ENCODE results near the gene ZFP92. TPM values are rescaled to one million over a fixed set of nuclear protein-coding genes. Genes with fewer than 3 reads are reported as not detected.

ZFP92 gene
- total and polyA plus RNA-seq, 2 of the 8 experiments (the other 6 are each of a cell fraction or from before 2014, with no cell fraction given) = 0.14 to 0.41 TPM

GRCh38 chrX:153444333-153445011 is 33.2 kb downstream of the ZFP92 start:
- no peak overlapping the region for H3K9ac ChIP-seq (replicated peaks in 1 of 4; ENCODE audit: extremely low read depth in 1 of 4, low read depth in 3 of 4, low read length in 3 of 4)
- H2AK5ac ChIP-seq (ENCODE audit: low read depth, low read length) = no peak overlapping the region
- H2BK5ac ChIP-seq (ENCODE audit: low read depth, low read length) = no peak overlapping the region
- H3K27ac ChIP-seq (ENCODE audit: low read depth, low read length) = no peak overlapping the region
- H2BK12ac ChIP-seq (ENCODE audit: low read depth, low read length) = no peak overlapping the region
- TF ChIP-seq SAP30 (IDR thresholded peaks at IDR 0.05; ENCODE audit: insufficient read depth, insufficient replicate concordance, low read length) = no peak
- no peak overlapping the region for H4K5ac ChIP-seq (ENCODE audit: insufficient read length, low read depth, low read length)
- no peaks in the 10 kb centered on the region for H3K23me2 ChIP-seq (ENCODE audit: low read depth, low read length)
- no peak overlapping the region for H2BK120ac ChIP-seq (replicated peaks; ENCODE audit: low read depth, low read length)
- CTCF ChIA-PET (ENCODE audit: partially characterized antibody) = interaction anchor here (1.1 kb wide), 1 partner anchor 12 kb away, joined by 3 read pairs; no protein-coding TSS in a partner anchor
- 89% methylated on average over 17 of the region's 37 CpGs; no CpG with 5 or more reads in 1 of the 2 experiments for WGBS, 2 experiments (ENCODE audit: extremely low coverage in 1 of 2, insufficient coverage in 1 of 2, insufficient read length in 1 of 2, insufficient replicate concordance in 2 of 2, low coverage in 1 of 2, low lambda C conversion rate in 2 of 2, missing lambda C conversion rate in 1 of 2)
- no peak overlapping the region for H3K56ac ChIP-seq (replicated peaks; ENCODE audit: insufficient read length, low read depth, low read length)
- no peaks in the 10 kb centered on the region for H4K20me1 ChIP-seq (replicated peaks in 1 of 2; ENCODE audit: control insufficient read depth in 1 of 2, insufficient read depth in 2 of 2, low read length in 2 of 2)
- H3K14ac ChIP-seq (ENCODE audit: insufficient read length) = no peak overlapping the region
- H3K4ac ChIP-seq (replicated peaks; ENCODE audit: insufficient read length, low read depth, low read length) = no peak overlapping the region
- no peak overlapping the region for H3K18ac ChIP-seq (ENCODE audit: extremely low read depth, low read length)
- H3K4me2 ChIP-seq (ENCODE audit: insufficient read depth in 1 of 2, low read depth in 2 of 2, low read length in 2 of 2) = no peak overlapping the region
- H2BK20ac ChIP-seq (ENCODE audit: low read length) = no peak overlapping the region
- DNase-seq (ENCODE audit: low read depth in 1 of 2, low spot score in 2 of 2) = no peak
- no peaks in the 10 kb centered on the region for H3K4me1 ChIP-seq (replicated peaks in 1 of 4; ENCODE audit: control insufficient read depth in 3 of 4, insufficient read depth in 4 of 4, low read length in 3 of 4)
- H3K9me3 ChIP-seq (ENCODE audit: insufficient read depth in 2 of 2, low read depth in 1 of 2, low read length in 1 of 2) = no peaks in the 10 kb centered on the region
- H4K91ac ChIP-seq (replicated peaks; ENCODE audit: insufficient read length, low read length) = no peak overlapping the region
- no peaks in the 10 kb centered on the region for H3K79me1 ChIP-seq (ENCODE audit: low read depth, low read length)
- no peaks in the 10 kb centered on the region; a peak in 1 of 8 replicates for H3K36me3 ChIP-seq (ENCODE audit: control insufficient read depth in 2 of 4, insufficient read depth in 4 of 4, low read length in 3 of 4)
- no peaks in the 10 kb centered on the region for H3K27me3 ChIP-seq (replicated peaks in 1 of 4; ENCODE audit: control insufficient read depth in 3 of 4, extremely low read depth in 1 of 4, insufficient read depth in 3 of 4, low read length in 3 of 4)
- no peak overlapping the region for H3K4me3 ChIP-seq (ENCODE audit: extremely low read depth in 1 of 4, insufficient read depth in 2 of 4, low read depth in 3 of 4, low read length in 4 of 4)
- no peak overlapping the region for H3K23ac ChIP-seq (ENCODE audit: insufficient read length)
- POLR2A ChIA-PET (ENCODE audit: partially characterized antibody) = interaction anchor here (1.1 to 1.4 kb wide), 2 partner anchors 10 to 25 kb away, joined by 3 to 6 read pairs; no protein-coding TSS in a partner anchor
- H2BK15ac ChIP-seq (ENCODE audit: low read length) = no peak overlapping the region
- H2AFZ ChIP-seq (ENCODE audit: low read length) = no peak overlapping the region
- no peak overlapping the region for H4K8ac ChIP-seq (ENCODE audit: extremely low read depth, insufficient read depth, low read length)
- no peaks in the 10 kb centered on the region for H3K79me2 ChIP-seq (ENCODE audit: control insufficient read depth in 1 of 2, insufficient read depth in 2 of 2, low read length in 2 of 2)
- FAIRE-seq = no peak

Data from H1 (cell line).